Heart right ventricle (tissue), 16 donors: ENCODE measurements around the gene UTP11. TPM values are rescaled to one million over a fixed set of nuclear protein-coding genes. Genes with fewer than 3 reads are reported as not detected.

Experiments
- ATAC-seq, 8 donors: fragments of 200-7000 bp; cut with Tn5 transposase; one replicate each; pipeline ENCODE4 v1.9.1; 2020; ENCODE audit warnings: mild to moderate bottlenecking in 8 of 8, moderate library complexity in 8 of 8, moderate number of reproducible peaks in 1 of 8
- DNase-seq, 2 donors: peaks; one replicate each; pipeline ENCODE4 v3.0.0-alpha.2; 2020
- H3K27ac ChIP-seq, 10 donors: fragments of 200-600 bp; sonication (generic) in 2 of 10; one replicate each; pipeline versions ENCODE4 v1.5.0 to v1.8.0; 2020 to 2022; ENCODE audit warnings: mild to moderate bottlenecking in 3 of 10
- H3K27me3 ChIP-seq, 7 donors: fragments of 200-600 bp; one replicate each; pipeline ENCODE4 v1.8.0; 2021 to 2022; ENCODE audit warnings: mild to moderate bottlenecking in 2 of 7
- H3K36me3 ChIP-seq, 9 donors: fragments of 200-600 bp; sonication (generic) in 1 of 9; one replicate each; pipeline versions ENCODE4 v1.5.0 to v1.8.0; 2020 to 2022; ENCODE audit warnings: mild to moderate bottlenecking in 2 of 9
- H3K4me1 ChIP-seq, 9 donors: fragments of 200-600 bp; sonication (generic) in 1 of 9; one replicate each; pipeline versions ENCODE4 v1.5.0 to v1.8.0; 2020 to 2022; ENCODE audit warnings: mild to moderate bottlenecking in 4 of 9
- H3K4me3 ChIP-seq, 10 donors: fragments of 200-600 bp; sonication (generic) in 2 of 10; one replicate each; pipeline versions ENCODE4 v1.5.0 to v1.8.0; 2020 to 2022; ENCODE audit warnings: mild to moderate bottlenecking in 7 of 10, moderate library complexity in 2 of 10
- H3K9me3 ChIP-seq, 11 donors: fragments of 200-600 bp in 10 of 11; sonication (generic) in 2 of 11; one replicate each; pipeline versions ENCODE4 v1.5.0 to v1.8.0; 2013 to 2022; ENCODE audit warnings: mild to moderate bottlenecking in 2 of 11, control low read depth in 1 of 11, moderate library complexity in 1 of 11
- CTCF ChIP-seq, 9 donors: fragments of 200-600 bp; sonication (generic) in 2 of 9; IDR thresholded peaks; one replicate each; pipeline versions ENCODE4 v1.5.0 to v1.8.0; 2021 to 2022; ENCODE audit warnings: antibody characterized with exemption in 9 of 9, mild to moderate bottlenecking in 5 of 9, moderate library complexity in 1 of 9
- WGBS, 2 donors: extraction: QIAGEN DNeasy Blood & Tissue Kit; methylation state at CpG; one replicate each; pipeline ENCODE4 v1.1.7; 2013; ENCODE audit warnings: inconsistent platforms in 1 of 2; 5-methylcytosine and 5-hydroxymethylcytosine counted together
- intact Hi-C, 10 donors: fragments of 100-400 bp; cut with DNase I; formaldehyde crosslinking; loops; one replicate each; pipeline versions ENCODE4 v1.11.1 to v1.14.2; 2022
- polyA plus RNA-seq, 2 donors: library from polyadenylated mRNA; stranded (reverse); fragments of 200-250 nt; gene quantifications; one replicate each; pipeline ENCODE4 v1.2.3, GENCODE V29; 2013
- total RNA-seq, 10 donors: library from RNA; stranded (reverse); fragmentation: NEBNext Ultra II Directional in 3 of 10; extraction: Animal tissue kit (Norgen Biotek cat#: 25700) in 3 of 10; gene quantifications; one replicate each; pipeline versions ENCODE4 v1.2.1 to v1.2.4, GENCODE V29; 2021 to 2023
- donor health status: Arrhythmogenic right ventricular cardiomyopathy.
- donor health status: ischemic (EF 13 %, LVEDD 7.1; RV severe dilation, severe dysfunction).
- donor health status: healthy with polysubstance abuse.
- donor health status: DM: no; HTN: yes; CAD: no.
- donor health status: DM: no; HTN: no; CAD: no.
- donor health status: ischemic (EF 25% LVEDD 6.9; RV normal size, moderate dysfunction).
- donor health status: ischemic (EF 25% LVEDD 5.7; RV mildly dilated, moderate dysfunction).
- donor health status: healthy.
- donor health status: DM: yes; HTN: yes; CAD: no.
- donor health status: Ischemic cardiomyopathy.
- donor health status: ischemic (EF 35%, LVEDD 5.7; RV mildly dilated, moderate dysfunction).
- donor health status: nonischemic (EF 11% LVEDD 7.7; RV severe dilation, severe dysfunction).
- donor health status: DM: yes; HTN: yes; CAD: no.
- donor health status: PGD.
- donor health status: ischemic (EF 29% LVEDD 5.4; RV normal size, mild dysfunction).
- donor health status: nonischemic (EF 23%, LVEDD 6.1; RV moderate dilation, normal function).

The UTP11 gene
- total and polyA plus RNA-seq, 12 donors, result 22.9 to 59.8 (median 35.8) TPM

GRCh38 chr1:38006008-38006828 is 6.3 kb upstream of the UTP11 start:
- Histone ChIP-seq H3K9me3 (no peaks in the 10 kb centered on the region), H3K27me3 (no peaks in the 10 kb centered on the region), H3K36me3 (no peaks in the 10 kb centered on the region), H3K27ac (peak overlapping the region; percentile 51 to 97 (median 87)), H3K4me3 (peak overlapping the region in 9 of 10 donors; percentile 56 to 89 (median 71)), H3K4me1 (peaks cover 16 to 57% (median 33%) of the 10 kb centered on the region in 9 donors)
- WGBS, 2 donors, result 51 to 60% methylated on average over 12 of the region's 12 CpGs
- TF ChIP-seq CTCF (IDR thresholded peaks at IDR 0.05), result no peak
- intact Hi-C loops, result no loop called here
- DNase-seq, result peak; percentile 71 to 75
- ATAC-seq, result peak; percentile 35 to 82 (median 62)

DNA sequence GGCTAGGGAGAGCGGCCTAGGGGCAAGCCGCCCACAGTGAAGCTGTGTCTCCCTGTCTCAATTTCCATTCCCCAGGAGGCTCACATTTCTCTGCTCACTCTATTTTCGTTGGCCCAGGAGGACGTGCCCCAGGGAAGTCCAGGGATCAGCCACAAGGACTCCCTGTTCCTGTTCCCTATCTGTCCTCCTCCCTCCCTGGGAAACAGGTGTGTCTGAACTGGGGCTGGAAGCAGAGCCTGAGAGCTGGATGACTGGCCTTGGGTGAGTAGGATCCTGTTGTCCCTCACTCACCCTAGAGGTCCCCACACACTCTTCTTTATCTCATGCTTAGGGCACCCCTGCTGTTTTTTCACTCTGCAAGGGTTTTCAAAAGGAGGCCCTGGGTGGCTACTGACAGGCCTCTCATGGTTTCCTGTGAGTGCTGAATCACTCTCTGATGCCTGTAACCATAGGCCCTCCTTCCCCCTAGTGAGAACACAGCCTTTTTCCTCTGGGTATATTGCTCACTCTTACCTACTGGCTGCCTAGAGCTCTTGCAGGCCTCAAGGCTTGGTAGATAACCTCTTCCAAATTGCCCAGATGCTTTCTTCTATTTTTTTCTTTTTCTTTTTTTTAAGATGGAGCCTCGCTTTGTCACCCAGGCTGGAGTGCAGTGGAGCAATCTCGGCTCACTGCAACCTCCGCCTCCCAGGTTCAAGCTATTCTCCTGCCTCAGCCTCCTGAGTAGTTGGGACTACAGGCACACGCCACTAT is 3.3 kb upstream of the UTP11 start:
- Histone ChIP-seq H3K9me3 (peaks cover 0 to 4% (median 0%) of the 10 kb centered on the region in 11 donors), H3K27ac (peak overlapping the region in 6 of 10 donors; percentile 0 to 72 (median 44)), H3K4me1 (peaks cover 11 to 49% (median 24%) of the 10 kb centered on the region in 9 donors), H3K36me3 (no peaks in the 10 kb centered on the region), H3K4me3 (no peak overlapping the region), H3K27me3 (no peaks in the 10 kb centered on the region)
- intact Hi-C loops, result no loop called here
- no peak for TF ChIP-seq CTCF (IDR thresholded peaks at IDR 0.05)
- ATAC-seq (no peak), DNase-seq (no peak)
- 71 to 75% methylated on average over 8 of the region's 8 CpGs for WGBS, 2 donors

DNA sequence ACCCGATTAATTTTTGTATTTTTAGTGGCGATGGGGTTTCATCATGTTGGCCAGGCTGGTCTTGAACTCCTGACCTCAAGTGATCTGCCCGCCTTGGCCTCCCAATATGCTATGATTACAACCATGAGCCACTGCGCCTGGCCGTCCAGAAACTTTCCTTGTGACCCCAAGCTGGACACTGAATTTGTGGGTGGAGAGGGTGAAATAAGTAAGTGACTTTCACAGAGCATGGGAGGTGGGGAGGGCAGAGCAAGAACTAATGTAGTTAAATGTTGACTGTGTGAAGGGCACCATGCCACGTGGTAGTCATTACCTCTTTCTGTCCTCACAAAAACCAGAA is 2.7 kb upstream of the UTP11 start:
- 88% methylated on average over 6 of the region's 6 CpGs for WGBS, 2 donors
- Histone ChIP-seq H3K27ac (peak overlapping the region in 2 of 10 donors; percentile 61 to 72), H3K4me3 (no peak overlapping the region), H3K9me3 (peaks cover 0 to 4% (median 0%) of the 10 kb centered on the region in 11 donors), H3K36me3 (peaks cover 0 to under 1% (median 0%) of the 10 kb centered on the region in 9 donors), H3K4me1 (peaks cover 12 to 52% (median 26%) of the 10 kb centered on the region in 9 donors), H3K27me3 (no peaks in the 10 kb centered on the region)
- intact Hi-C loops, result no loop called here
- TF ChIP-seq CTCF (IDR thresholded peaks at IDR 0.05), result no peak
- ATAC-seq, result no peak
- DNase-seq, result no peak

DNA sequence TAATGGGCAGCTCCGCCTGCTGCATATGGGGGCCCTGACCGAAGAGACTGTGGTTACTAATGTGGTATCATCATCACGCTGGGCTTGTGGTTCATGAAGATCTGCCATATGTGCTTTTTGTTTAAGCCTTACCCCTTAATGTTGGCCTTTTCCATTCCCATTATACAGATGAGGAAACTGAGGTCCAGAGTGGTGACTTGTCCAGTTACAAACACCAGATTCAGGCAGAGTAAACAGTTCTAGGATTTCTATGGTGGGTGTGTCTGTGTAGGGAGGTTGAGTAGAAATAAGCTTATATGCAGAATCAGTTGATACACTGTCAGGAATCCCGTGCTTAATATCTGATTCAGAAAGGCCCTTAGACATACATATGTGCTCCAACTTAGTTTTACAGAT is 691 bp downstream of the UTP11 start:
- no peak for TF ChIP-seq CTCF (IDR thresholded peaks at IDR 0.05)
- Histone ChIP-seq H3K4me3 (peak overlapping the region; percentile 60 to 85 (median 78)), H3K4me1 (peaks cover 19 to 71% (median 48%) of the 10 kb centered on the region in 9 donors), H3K27ac (peak overlapping the region in 9 of 10 donors; percentile 83 to 96 (median 95)), H3K27me3 (no peaks in the 10 kb centered on the region), H3K9me3 (peaks cover 0 to 4% (median 0%) of the 10 kb centered on the region in 11 donors), H3K36me3 (peaks cover 0 to 34% (median 12%) of the 10 kb centered on the region in 9 donors)
- intact Hi-C loops, result loop anchor here in 1 of 10 donors (2.0 kb wide), 1 partner anchor 22 kb away; the partner anchor contains the start of gene SF3A3
- 16 to 21% methylated on average over 4 of the region's 4 CpGs for WGBS, 2 donors
- ATAC-seq, result no peak
- DNase-seq, result no peak
